HEK293T (cell line): ENCODE results near the gene ORMDL2.

Experiments
- BHLHE40 ChIP-seq: fragments of 450-650 bp; IDR thresholded peaks from 2 replicates; pipeline ENCODE4 v1.6.1; 2016; ENCODE audit warnings: mild to moderate bottlenecking, moderate library complexity, borderline replicate concordance
- ELF4 ChIP-seq: fragments of 450-650 bp; IDR thresholded peaks from 2 replicates; pipeline ENCODE4 v1.6.1; 2017; ENCODE audit warnings: antibody characterized with exemption
- FOXA1 ChIP-seq: fragments of 450-650 bp; IDR thresholded peaks from 2 replicates; pipeline ENCODE4 v1.6.1; 2016; ENCODE audit warnings: mild to moderate bottlenecking
- FOXK2 ChIP-seq: fragments of 450-650 bp; IDR thresholded peaks from 2 replicates; pipeline ENCODE4 v1.6.1; 2016; ENCODE audit warnings: mild to moderate bottlenecking
- FOXM1 ChIP-seq: fragments of 450-650 bp; IDR thresholded peaks from 2 replicates; pipeline ENCODE4 v1.6.1; 2017; ENCODE audit warnings: mild to moderate bottlenecking, borderline replicate concordance
- HDGF ChIP-seq: fragments of 450-650 bp; IDR thresholded peaks from 2 replicates; pipeline ENCODE4 v1.6.1; 2017; ENCODE audit warnings: antibody characterized with exemption, borderline replicate concordance
- L3MBTL2 ChIP-seq: fragments of 450-650 bp; conservative IDR thresholded peaks from 2 replicates; pipeline ENCODE4 v1.6.1; 2016; ENCODE audit warnings: mild to moderate bottlenecking
- NFRKB ChIP-seq: fragments of 450-650 bp; IDR thresholded peaks from 2 replicates; pipeline ENCODE4 v1.6.1; 2016; ENCODE audit warnings: mild to moderate bottlenecking, moderate library complexity
- SP1 ChIP-seq: fragments of 450-650 bp; IDR thresholded peaks from 2 replicates; pipeline ENCODE4 v1.6.1; 2017
- SUZ12 ChIP-seq: fragments of 450-650 bp; IDR thresholded peaks from 2 replicates; pipeline ENCODE4 v1.6.1; 2016; ENCODE audit warnings: mild to moderate bottlenecking
- ZNF384 ChIP-seq: fragments of 450-650 bp; IDR thresholded peaks from 2 replicates; pipeline ENCODE4 v1.6.1; 2016
- TF ChIP-seq, protein P1 (sequence below): fragments of 450-650 bp; IDR thresholded peaks from 2 replicates; pipeline ENCODE4 v1.6.1; 2016

GRCh38 chr12:55862286-55862685, 44.4 kb downstream of the ORMDL2 start:
- TF ChIP-seq FOXA1 (no peak), FOXK2 (no peak), SUZ12 (no peak), L3MBTL2 (no peak), HDGF (no peak), FOXM1 (no peak), ELF4 (no peak), NFRKB (no peak), ZNF384 (no peak), SP1 (no peak), BHLHE40 (no peak)
- TF ChIP-seq, protein P1, sequence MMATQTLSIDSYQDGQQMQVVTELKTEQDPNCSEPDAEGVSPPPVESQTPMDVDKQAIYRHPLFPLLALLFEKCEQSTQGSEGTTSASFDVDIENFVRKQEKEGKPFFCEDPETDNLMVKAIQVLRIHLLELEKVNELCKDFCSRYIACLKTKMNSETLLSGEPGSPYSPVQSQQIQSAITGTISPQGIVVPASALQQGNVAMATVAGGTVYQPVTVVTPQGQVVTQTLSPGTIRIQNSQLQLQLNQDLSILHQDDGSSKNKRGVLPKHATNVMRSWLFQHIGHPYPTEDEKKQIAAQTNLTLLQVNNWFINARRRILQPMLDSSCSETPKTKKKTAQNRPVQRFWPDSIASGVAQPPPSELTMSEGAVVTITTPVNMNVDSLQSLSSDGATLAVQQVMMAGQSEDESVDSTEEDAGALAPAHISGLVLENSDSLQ = no peak
